Measurements from ENCODE around the gene TMEM81. TPM values are rescaled to one million over a fixed set of nuclear protein-coding genes. Genes with fewer than 3 reads are reported as not detected.

The TMEM81 gene
- total and polyA plus RNA-seq, 2 experiments from 2014 or later, result 3.6 to 4.5 TPM

GRCh38 chr1:205041001-205041715, 43.1 kb downstream of the TMEM81 start:
- H3K36me3 ChIP-seq (ENCODE audit: insufficient read depth), result no peaks in the 10 kb centered on the region
- Mint-ChIP-seq H3K4me1 (peaks cover 25% of the 10 kb centered on the region), H3K27ac (no peak overlapping the region), H3K9me3 (no peaks in the 10 kb centered on the region; the same call in 2 of the 3 replicates), H3K27me3 (ENCODE audit: insufficient read depth, low read depth, poor library complexity) (peaks cover 31% of the 10 kb centered on the region), H3K36me3 (ENCODE audit: low read depth) (no peaks in the 10 kb centered on the region), H3K4me3 (no peak overlapping the region)
- no peaks in the 10 kb centered on the region for H4K20me1 ChIP-seq (replicated peaks; ENCODE audit: insufficient read depth)
- DNase-seq (ENCODE audit: low spot score) (no peak), ATAC-seq (no peak)
- peaks cover 33% of the 10 kb centered on the region for H3K4me1 ChIP-seq (ENCODE audit: insufficient read depth)
- H3K9me2 ChIP-seq (ENCODE audit: insufficient read depth), result 0 out of 2 replicates have a peak, but pooled peaks cover 4% of the 10 kb centered on the region
- peaks cover 19% of the 10 kb centered on the region; the same call in 1 of the 2 replicates for H3K27me3 ChIP-seq (ENCODE audit: insufficient read depth)
- no peak for TF ChIP-seq CTCF (conservative IDR thresholded peaks at IDR 0.05; ENCODE audit: low read depth in 2 of 2)
- no peak for TF ChIP-seq ETS1 (IDR thresholded peaks at IDR 0.05)
- no peak for TF ChIP-seq POLR2AphosphoS5 (IDR thresholded peaks at IDR 0.05; ENCODE audit: low read depth)
- TF ChIP-seq EZH2phosphoT487 (IDR thresholded peaks at IDR 0.05; ENCODE audit: unreplicated experiment), result no peak
- TF ChIP-seq STAT1 (IDR thresholded peaks at IDR 0.05; ENCODE audit: unreplicated experiment), result no peak
- TF ChIP-seq NANOG (IDR thresholded peaks at IDR 0.05; ENCODE audit: borderline replicate concordance), result no peak
- no peak for TF ChIP-seq ZNF462 (CRISPR knock-in tag; IDR thresholded peaks at IDR 0.05)
- TF ChIP-seq CREB1 (CRISPR knock-in tag; IDR thresholded peaks at IDR 0.05; ENCODE audit: low read depth), result no peak
- TF ChIP-seq REST (IDR thresholded peaks at IDR 0.05; ENCODE audit: unreplicated experiment), result no peak
- TF ChIP-seq EZH2 (IDR thresholded peaks at IDR 0.05; ENCODE audit: low read depth, unreplicated experiment), result no peak
- no peak for TF ChIP-seq ZNF114 (CRISPR knock-in tag; IDR thresholded peaks at IDR 0.05)
- TF ChIP-seq ZNF331 (CRISPR knock-in tag; IDR thresholded peaks at IDR 0.05; ENCODE audit: low read depth), result no peak
- TF ChIP-seq JUNB (IDR thresholded peaks at IDR 0.05; ENCODE audit: unreplicated experiment), result no peak
- no peak overlapping the region for H3K4me3 ChIP-seq
- H2AFZ ChIP-seq, result no peak overlapping the region
- H3F3A ChIP-seq (replicated peaks; ENCODE audit: low read depth), result no peaks in the 10 kb centered on the region
- no peaks in the 10 kb centered on the region for H3K79me2 ChIP-seq (replicated peaks; ENCODE audit: insufficient read depth)
- H3K27ac ChIP-seq (ENCODE audit: low read depth), result no peak overlapping the region
- H3K4me2 ChIP-seq, result no peak overlapping the region
